IPS-NIHi7 (cell line): ENCODE data around the gene INO80E.

Source experiments
- DNase-seq: peaks from one replicate; pipeline ENCODE4 v3.0.0; 2012; ENCODE audit warnings: mixed read lengths; ENCODE audit errors: extremely low spot score

Gene INO80E

GRCh38 chr16:29992344-29992967 lies 3.6 kb upstream of the INO80E start:
- DNase-seq, result no peak

DNA sequence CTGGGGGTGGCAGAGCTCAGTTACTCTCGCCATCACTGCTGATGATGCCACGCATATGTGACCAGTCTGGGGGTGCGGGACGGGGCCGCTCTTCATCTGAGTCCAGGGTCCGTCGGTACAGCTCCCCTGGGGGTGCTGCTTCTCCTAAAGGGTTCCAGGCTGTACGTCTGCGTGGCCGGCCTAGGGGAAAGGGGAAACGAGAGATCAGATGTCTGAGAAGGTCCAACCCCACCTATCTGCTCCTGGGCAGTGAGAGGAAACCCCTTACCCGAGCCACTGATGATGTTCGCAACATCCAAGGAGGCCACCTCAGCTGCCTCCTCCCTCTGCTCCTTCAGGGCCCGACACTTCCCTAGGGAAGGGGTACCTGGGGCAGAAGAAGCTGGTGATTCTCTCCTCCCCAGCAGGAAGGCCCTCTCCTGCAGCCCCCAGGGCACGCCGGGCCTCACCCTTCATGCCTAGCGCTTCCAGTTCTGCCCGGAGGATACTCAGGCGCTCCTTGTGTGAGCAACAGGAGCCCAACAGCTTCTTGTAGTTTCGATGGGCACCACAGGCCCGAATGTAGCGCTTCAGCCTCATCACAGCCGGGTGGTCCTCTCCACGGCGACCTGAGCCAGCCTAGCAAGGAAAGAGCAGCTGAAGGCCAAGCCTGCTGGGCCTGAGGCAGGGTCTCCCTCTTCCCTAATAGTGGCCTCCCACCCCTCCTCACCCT lies 2.7 kb upstream of the INO80E start:
- DNase-seq, result no peak

DNA sequence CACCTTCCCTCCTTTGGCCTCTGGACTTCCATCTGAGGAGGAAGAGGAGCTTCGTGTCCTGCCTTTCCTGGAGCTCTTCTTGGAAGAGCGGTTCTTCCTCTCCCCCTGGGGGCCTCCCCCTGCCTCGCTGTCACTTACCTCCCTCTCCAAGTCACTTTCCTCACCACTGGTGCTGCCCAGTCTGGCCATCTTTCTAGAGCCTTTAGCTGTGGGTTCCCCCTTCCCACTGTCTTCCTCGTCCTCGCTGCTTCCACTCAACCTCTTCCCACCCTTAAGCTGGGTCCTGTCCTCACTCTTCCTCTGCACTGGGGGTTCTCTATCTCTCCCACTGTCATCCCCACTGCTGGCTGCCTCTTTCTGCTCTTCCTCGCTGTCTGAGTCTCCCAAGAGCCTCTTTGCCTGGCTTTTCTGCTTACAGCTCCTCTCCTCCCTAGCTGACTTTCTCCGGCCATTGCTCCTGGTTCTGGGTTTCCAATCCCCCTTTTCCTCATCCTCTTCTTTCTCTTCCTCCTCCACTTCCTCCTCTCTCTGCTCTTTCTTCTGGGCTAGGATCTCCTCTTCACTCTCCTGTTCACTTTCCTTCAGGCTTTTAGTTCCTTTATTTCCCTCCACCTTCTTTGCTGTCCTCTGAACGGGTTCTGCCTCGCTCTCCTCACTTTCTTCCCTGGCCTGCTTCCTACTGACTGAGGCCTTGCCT lies 2.0 kb upstream of the INO80E start:
- DNase-seq, result no peak

GRCh38 chr16:29994600-29995323 lies 1.3 kb upstream of the INO80E start:
- peak; percentile 92 for DNase-seq

- DNase-seq, result peak; percentile 89
Measured at GRCh38 chr16:29995324-29995910, 624 bp upstream of the INO80E start, which contains the start of gene HIRIP3. TSS of gene HIRIP3 (minus strand) at chr16:29995617. CDS start at chr16:29995605, 12 bp downstream.

DNA sequence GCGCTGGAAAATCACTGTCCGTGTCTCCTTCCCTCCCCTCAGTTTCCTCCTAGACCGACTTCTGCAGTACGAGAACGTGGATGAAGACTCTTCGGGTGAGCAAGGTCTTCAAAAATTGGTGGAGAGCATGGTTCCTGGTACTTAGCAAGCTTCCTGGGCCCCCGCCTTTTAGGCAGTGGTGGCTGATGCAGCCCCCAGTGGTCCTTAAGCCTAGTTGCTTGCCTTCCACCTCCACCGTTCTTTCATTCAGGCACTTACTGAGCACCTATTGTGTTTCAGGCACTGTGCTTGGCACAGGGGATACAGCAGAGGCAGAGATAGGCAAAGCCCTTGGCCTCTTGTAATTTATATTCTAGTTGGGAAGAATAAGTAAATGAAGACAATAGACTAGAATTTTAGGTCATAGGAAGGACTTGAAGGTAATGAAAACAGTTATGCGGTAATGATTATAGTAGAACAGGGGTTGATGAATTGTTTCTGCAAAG lies 767 bp downstream of the INO80E start:
- no peak for DNase-seq

DNA sequence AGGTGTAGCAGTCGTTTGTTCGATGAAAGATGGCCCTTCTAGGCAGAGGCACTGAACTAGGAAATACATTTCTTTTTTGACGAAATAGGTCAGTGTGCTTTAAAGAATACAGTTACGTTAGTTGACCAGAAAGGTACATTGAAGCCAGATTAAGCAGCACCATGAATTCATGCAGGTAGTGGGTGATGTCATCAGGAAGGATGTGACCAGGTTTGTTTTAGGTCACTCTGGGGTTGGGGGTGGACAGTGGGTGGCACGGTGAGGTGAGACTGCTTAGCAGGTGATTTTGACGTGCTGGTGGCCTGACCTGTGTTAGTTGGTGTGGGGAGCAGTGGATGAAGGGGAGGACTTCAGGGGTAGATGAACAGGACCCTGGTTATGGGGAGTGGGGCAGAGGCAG lies 3.6 kb downstream of the INO80E start:
- no peak for DNase-seq

- DNase-seq, result peak; percentile 45
Measured at GRCh38 chr16:30000735-30001631, 4.9 kb downstream of the INO80E start.

DNA sequence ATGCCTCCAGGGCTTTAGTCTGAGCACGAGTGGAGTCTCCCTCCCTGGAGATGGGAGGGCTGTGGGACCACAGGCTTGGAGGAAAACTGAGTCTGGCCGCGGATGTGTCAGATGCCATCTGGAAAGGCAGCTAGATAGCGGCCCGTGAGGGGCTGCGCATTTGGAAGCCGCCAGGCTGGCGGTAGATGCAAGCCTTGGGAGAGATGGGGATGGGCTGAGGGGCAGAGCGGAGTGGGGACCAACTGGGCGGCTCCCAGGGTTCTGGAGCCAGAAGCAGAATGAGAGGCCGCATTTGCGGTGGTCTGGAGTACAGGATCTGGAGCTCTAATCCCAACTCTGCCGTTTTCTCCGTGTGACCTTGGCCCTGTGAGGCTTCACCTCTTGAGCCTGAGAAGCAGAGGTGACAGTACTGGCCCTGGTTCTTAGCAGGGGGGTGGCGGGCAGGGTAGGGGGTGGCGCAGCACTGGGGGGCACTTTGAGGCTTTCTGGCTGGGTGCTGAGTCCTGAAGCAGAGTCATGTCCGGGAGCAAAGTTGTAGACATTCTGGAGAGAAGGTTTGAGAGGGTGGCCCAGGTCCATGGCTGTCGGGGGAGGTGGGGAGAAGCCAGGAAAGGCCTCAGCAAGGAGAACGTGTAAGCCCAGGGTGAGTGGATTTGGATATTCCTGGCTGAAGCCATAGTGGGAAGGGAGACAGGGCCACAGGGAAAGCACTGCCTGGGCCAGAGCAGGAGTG lies 6.7 kb downstream of the INO80E start:
- DNase-seq, result no peak

- no peak for DNase-seq
Measured at GRCh38 chr16:30003670-30004423, 7.8 kb downstream of the INO80E start.

DNA sequence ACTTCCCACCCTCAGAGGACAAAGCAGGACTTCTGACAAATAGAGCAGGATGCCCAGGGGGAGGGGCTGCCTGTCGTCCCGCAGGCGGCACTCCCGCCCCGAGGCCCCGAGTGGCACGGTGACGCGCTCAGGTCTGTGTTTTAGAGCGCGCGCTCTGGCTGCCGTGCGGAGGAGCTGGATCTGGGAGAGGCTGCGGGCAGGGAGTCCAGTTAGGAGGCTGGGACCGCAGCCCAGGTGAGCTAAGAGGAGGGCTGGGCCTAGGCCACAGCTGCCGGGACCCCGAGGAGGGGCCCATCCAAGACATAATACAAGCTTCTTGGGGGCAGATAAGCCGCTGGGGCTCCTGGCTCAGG lies 8.4 kb downstream of the INO80E start:
- no peak for DNase-seq

- DNase-seq, result no peak
Measured at GRCh38 chr16:30004811-30005242, 8.8 kb downstream of the INO80E start.

- DNase-seq, result peak; percentile 73
Measured at GRCh38 chr16:30005341-30006094, 9.5 kb downstream of the INO80E start.

DNA sequence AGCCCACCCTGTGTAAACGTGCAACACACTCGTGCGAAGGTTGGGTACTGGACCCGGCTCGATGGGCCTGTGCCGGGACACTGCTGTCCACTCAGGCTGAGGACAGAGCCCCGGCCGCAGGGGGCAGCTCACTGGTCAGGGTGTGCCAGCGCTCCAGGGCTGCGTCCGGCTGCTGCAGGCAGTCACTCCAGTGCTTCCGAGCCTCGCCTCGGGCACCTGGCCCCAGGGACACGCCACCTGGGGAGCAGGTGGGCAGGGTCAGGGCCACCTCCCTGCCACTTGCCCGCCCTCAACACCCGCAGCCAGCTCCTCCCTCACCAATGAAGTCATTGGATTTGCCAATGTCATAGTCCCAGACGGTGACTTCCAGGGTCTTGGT lies 10.0 kb downstream of the INO80E start:
- DNase-seq, result no peak

DNA sequence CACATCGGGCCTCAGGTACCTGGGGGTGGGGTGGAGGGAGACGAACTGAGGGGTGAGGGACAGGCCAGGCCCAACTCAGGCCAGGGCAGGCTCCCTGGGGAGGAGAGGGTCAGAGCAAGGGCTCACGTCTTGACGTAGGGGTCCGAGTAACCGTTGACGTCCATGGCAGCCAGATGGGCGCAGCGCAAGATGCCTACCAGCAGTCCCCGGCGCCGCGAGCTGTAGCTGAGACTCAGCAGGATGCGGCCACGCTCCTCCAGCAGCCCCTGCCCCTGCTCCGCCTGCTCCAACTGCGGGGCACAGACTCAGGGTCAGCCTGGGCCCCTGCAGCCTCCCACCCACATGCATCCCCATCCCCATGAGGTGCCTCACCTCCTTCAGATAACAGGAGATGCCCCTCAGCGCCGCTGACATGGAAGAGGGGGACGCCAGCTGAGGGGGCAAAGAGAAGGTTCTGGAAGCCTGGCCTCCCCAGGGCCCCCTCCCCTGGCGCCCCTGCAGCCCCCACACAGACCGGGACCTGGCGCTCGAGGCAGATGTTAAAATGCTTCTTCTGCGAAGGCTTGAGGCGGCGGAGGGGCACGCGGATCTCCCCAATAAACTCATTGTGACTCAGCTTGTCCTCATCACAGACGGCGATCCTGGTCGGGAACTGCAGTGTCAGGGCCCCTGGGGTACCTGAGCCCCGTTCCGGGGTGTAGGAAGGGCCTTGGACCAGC lies 10.8 kb downstream of the INO80E start:
- no peak for DNase-seq

DNA sequence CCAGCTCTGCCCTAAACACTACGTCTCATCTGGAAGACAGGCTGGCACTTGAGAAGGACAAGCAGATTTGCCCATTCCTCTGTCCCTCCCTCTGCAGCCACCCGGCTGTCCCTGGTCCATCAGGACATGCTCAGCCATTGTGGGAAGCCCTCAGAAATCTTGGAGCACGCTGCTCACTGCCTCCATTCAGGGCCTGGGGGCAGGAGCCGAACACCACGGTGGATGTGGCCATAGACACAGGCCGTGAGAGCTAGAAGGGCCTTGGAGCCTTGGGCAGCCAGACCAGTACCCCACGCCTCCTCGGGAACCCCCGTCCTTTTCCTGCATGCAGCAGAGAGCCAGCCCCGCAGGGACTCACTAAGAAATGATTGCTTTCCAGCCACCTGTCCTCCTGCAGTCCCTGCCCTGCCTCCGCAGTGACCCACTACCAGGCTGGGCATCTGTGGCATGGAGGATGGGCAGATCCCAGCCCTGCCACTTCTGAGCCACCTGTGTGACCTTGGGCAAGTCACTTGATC lies 11.4 kb downstream of the INO80E start:
- DNase-seq, result no peak

DNA sequence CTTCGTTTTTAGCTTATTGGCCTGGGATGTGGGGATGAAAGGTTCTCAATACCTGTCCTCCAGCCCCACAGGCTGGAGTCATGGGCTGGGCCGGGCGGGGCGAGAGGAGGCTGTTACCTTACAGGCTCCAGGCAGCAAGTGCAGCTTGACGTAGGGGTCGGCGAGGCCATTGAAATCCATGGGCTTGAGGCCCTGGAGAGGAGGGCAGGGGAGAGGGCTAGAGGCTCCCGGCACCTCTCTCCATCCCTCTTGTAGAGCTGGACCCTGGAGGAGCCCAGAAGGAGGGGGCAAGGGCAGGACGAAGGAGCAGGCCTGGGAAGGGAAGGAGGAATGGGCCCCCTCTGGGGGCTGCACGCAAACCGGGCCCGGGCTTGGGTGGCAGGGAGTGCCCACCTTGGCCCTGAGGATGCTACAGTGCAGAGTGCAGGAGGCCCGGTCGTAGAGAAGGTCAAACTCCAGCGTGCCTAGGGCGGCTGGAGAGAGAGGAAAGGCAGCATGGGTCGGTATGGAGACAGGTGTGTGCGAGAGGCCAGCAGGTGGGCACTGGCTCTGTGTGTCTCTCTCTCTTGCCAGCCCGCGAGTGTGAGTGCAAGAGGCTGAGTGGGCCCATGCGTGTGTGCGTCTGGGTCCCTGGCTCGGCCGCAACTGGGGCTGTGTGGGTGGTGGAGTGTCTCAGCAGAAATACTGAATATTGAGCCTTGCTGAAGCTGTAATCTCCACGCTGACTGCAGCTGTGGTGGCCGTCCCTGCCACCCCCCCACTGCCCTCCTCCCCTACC lies 13.2 kb downstream of the INO80E start:
- DNase-seq, result no peak
